ENCODE data around the gene ZNF716. TPM values are rescaled to one million over a fixed set of nuclear protein-coding genes. Genes with fewer than 3 reads are reported as not detected.

ZNF716 gene
- total RNA-seq, 1 experiment from 2014 or later = not detected

DNA sequence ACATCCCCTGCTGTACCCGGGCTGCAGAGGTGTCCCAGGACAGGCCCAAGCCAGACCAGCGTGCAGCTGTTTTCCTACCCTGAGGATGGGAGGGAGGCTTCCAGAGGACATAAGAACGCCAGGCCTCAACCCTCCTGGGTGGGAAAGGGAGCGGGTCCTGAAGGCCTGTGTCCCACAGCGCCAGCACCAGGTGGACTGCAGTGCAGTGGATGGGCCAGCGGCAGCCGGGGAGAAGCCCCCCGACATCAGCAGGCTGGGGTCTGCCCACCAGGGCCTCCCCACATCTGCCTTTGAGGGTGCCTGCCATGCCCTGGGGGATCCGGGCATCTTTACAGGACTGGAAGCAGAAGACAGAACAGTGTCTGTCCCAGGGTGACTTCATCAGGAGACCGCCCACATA, 22.8 kb upstream of the ZNF716 start:
- no TSS peak for BruUV-seq (replicated peaks)
- no peaks in the 10 kb centered on the region for H3K4me1 Mint-ChIP-seq (ENCODE audit: low read depth, unreplicated experiment)
- no peaks in the 10 kb centered on the region for H3K27me3 ChIP-seq (replicated peaks; ENCODE audit: control insufficient read depth, insufficient read depth, low read length)
- intact Hi-C loops (cut with micrococcal nuclease; ENCODE audit: unreplicated experiment) = no loop called here
- TF ChIP-seq, protein P1, sequence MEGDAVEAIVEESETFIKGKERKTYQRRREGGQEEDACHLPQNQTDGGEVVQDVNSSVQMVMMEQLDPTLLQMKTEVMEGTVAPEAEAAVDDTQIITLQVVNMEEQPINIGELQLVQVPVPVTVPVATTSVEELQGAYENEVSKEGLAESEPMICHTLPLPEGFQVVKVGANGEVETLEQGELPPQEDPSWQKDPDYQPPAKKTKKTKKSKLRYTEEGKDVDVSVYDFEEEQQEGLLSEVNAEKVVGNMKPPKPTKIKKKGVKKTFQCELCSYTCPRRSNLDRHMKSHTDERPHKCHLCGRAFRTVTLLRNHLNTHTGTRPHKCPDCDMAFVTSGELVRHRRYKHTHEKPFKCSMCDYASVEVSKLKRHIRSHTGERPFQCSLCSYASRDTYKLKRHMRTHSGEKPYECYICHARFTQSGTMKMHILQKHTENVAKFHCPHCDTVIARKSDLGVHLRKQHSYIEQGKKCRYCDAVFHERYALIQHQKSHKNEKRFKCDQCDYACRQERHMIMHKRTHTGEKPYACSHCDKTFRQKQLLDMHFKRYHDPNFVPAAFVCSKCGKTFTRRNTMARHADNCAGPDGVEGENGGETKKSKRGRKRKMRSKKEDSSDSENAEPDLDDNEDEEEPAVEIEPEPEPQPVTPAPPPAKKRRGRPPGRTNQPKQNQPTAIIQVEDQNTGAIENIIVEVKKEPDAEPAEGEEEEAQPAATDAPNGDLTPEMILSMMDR (IDR thresholded peaks at IDR 0.05; ENCODE audit: insufficient read depth in 1 of 2, low read depth in 1 of 2, low read length in 1 of 2, severe bottlenecking in 1 of 2, unreplicated experiment in 1 of 2) = no peak
- CTCF ChIA-PET = no interaction called here
- POLR2A ChIA-PET = no interaction called here
- H3K27ac Mint-ChIP-seq (ENCODE audit: unreplicated experiment) = no peak overlapping the region
- H3K36me3 ChIP-seq (ENCODE audit: control insufficient read depth, insufficient read depth, low read length) = no peaks in the 10 kb centered on the region
- no peaks in the 10 kb centered on the region for H3K27me3 Mint-ChIP-seq (ENCODE audit: insufficient read depth, unreplicated experiment)
- no peak overlapping the region for H3K4me3 ChIP-seq (ENCODE audit: low read depth, low read length)
- peaks cover 5% of the 10 kb centered on the region; the same call in 1 of the 2 replicates for H3K9me3 ChIP-seq
- no peak overlapping the region for H3K4me3 Mint-ChIP-seq (ENCODE audit: unreplicated experiment)
- H3K4me1 ChIP-seq = no peaks in the 10 kb centered on the region
- H3K9me3 Mint-ChIP-seq (ENCODE audit: unreplicated experiment) = peaks cover 24% of the 10 kb centered on the region
- no peak for DNase-seq
- no peaks in the 10 kb centered on the region for H3K36me3 Mint-ChIP-seq (ENCODE audit: insufficient read depth, unreplicated experiment)

DNA sequence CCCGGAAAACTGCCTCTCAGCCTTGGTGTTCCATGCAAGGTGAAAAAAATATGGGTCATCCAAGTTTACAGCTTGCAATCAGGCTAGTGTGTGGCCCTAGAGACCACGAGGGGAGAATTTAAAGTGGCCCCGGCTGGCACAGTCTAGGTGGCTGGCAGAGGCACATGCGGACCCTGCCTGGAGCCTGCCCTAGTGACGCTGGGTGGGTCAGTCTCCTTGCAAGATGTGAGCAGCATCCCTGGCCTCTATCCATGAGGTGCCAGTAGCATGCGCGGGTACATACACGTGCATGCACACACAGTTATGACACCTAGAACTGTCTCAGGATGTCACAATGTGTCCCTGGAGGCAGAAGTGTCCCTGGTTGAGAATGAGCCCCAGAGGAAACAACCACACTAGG, 22.4 kb upstream of the ZNF716 start:
- no peaks in the 10 kb centered on the region for H3K36me3 ChIP-seq (ENCODE audit: control insufficient read depth, insufficient read depth, low read length)
- TF ChIP-seq, protein P1 (IDR thresholded peaks at IDR 0.05; ENCODE audit: insufficient read depth in 1 of 2, low read depth in 1 of 2, low read length in 1 of 2, severe bottlenecking in 1 of 2, unreplicated experiment in 1 of 2) = no peak
- DNase-seq = no peak
- no peak overlapping the region for H3K4me3 Mint-ChIP-seq (ENCODE audit: unreplicated experiment)
- H3K4me1 ChIP-seq = no peaks in the 10 kb centered on the region
- CTCF ChIA-PET = no interaction called here
- POLR2A ChIA-PET = no interaction called here
- peaks cover 5% of the 10 kb centered on the region; the same call in 1 of the 2 replicates for H3K9me3 ChIP-seq
- H3K27me3 Mint-ChIP-seq (ENCODE audit: insufficient read depth, unreplicated experiment) = no peaks in the 10 kb centered on the region
- BruUV-seq (replicated peaks) = no TSS peak
- no peak overlapping the region for H3K4me3 ChIP-seq (ENCODE audit: low read depth, low read length)
- H3K4me1 Mint-ChIP-seq (ENCODE audit: low read depth, unreplicated experiment) = no peaks in the 10 kb centered on the region
- peaks cover 24% of the 10 kb centered on the region for H3K9me3 Mint-ChIP-seq (ENCODE audit: unreplicated experiment)
- no peaks in the 10 kb centered on the region for H3K36me3 Mint-ChIP-seq (ENCODE audit: insufficient read depth, unreplicated experiment)
- intact Hi-C loops (cut with micrococcal nuclease; ENCODE audit: unreplicated experiment) = no loop called here
- no peaks in the 10 kb centered on the region for H3K27me3 ChIP-seq (replicated peaks; ENCODE audit: control insufficient read depth, insufficient read depth, low read length)
- H3K27ac Mint-ChIP-seq (ENCODE audit: unreplicated experiment) = no peak overlapping the region

DNA sequence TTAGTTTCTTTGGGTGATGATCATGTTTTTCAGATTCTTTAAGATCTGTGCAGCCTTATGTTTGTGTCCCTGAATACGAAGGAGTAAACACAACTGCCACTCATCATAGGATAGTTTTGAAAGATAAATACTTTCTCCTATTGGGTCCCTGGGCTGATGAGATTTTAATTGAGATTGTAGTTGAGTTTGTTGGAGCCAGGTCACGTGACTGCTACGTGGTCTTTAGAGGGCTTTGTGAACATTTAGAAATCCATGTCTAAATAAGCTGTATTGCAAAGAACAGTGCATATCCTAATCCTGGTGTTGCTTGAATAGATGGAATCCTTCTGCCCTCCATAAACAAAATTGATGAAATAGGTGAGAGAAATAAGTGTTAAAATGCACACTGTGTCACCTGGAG, 17.4 kb upstream of the ZNF716 start:
- Mint-ChIP-seq H3K36me3 (ENCODE audit: insufficient read depth, unreplicated experiment) (no peaks in the 10 kb centered on the region), H3K27ac (ENCODE audit: unreplicated experiment) (no peak overlapping the region), H3K27me3 (ENCODE audit: insufficient read depth, unreplicated experiment) (no peaks in the 10 kb centered on the region), H3K4me3 (ENCODE audit: unreplicated experiment) (no peak overlapping the region), H3K9me3 (ENCODE audit: unreplicated experiment) (peaks cover 28% of the 10 kb centered on the region), H3K4me1 (ENCODE audit: low read depth, unreplicated experiment) (no peaks in the 10 kb centered on the region)
- Histone ChIP-seq H3K4me3 (ENCODE audit: low read depth, low read length) (no peak overlapping the region), H3K9me3 (0 out of 2 replicates have a peak, but pooled peaks cover 14% of the 10 kb centered on the region), H3K27me3 (replicated peaks; ENCODE audit: control insufficient read depth, insufficient read depth, low read length) (no peaks in the 10 kb centered on the region), H3K36me3 (ENCODE audit: control insufficient read depth, insufficient read depth, low read length) (no peaks in the 10 kb centered on the region), H3K4me1 (no peaks in the 10 kb centered on the region)
- TF ChIP-seq, protein P1 (IDR thresholded peaks at IDR 0.05; ENCODE audit: insufficient read depth in 1 of 2, low read depth in 1 of 2, low read length in 1 of 2, severe bottlenecking in 1 of 2, unreplicated experiment in 1 of 2) = no peak
- ChIA-PET POLR2A (no interaction called here), CTCF (no interaction called here)
- DNase-seq = no peak
- no TSS peak for BruUV-seq (replicated peaks)
- intact Hi-C loops (cut with micrococcal nuclease; ENCODE audit: unreplicated experiment) = no loop called here

Data from Caco-2 (cell line).